WTC11 (cell line): Measurements from ENCODE around the gene CASP2. TPM values are rescaled to one million over a fixed set of nuclear protein-coding genes. Genes with fewer than 3 reads are reported as not detected.

Source experiments
- ATAC-seq: fragments of 200-7000 bp; cut with Tn5 transposase; 2 replicates; pipeline ENCODE4 v1.10.0; 2021; ENCODE audit warnings: mild to moderate bottlenecking, moderate library complexity
- CTCF ChIA-PET: fragments of 300-600 bp; sonication (Branson Sonifier 250); formaldehyde crosslinking; loops from one replicate; lab custom pipeline; 2021; ENCODE audit warnings: antibody characterized with exemption; lab: Charles Lee
- POLR2A ChIA-PET: fragments of 350-600 bp; sonication (Branson Sonifier 250); formaldehyde crosslinking; loops from one replicate; lab custom pipeline; 2021; ENCODE audit warnings: antibody characterized with exemption; lab: Charles Lee
- DNase-seq: peaks from one replicate; pipeline ENCODE4 v3.0.0; 2021; ENCODE audit warnings: low spot score
- H3K27ac Mint-ChIP-seq: 2 replicates; pipeline ENCODE4 v1.8.0; 2021; ENCODE audit warnings: mixed read lengths
- H3K27me3 Mint-ChIP-seq: 2 replicates; pipeline ENCODE4 v1.8.0; 2021; ENCODE audit warnings: low read depth, mild to moderate bottlenecking, moderate library complexity, mixed read lengths
- H3K36me3 Mint-ChIP-seq: 2 replicates; pipeline ENCODE4 v1.8.0; 2021; ENCODE audit warnings: mixed read lengths
- H3K4me1 Mint-ChIP-seq: 2 replicates; pipeline ENCODE4 v1.8.0; 2022; ENCODE audit warnings: mixed read lengths
- H3K4me3 Mint-ChIP-seq: 2 replicates; pipeline ENCODE4 v1.8.0; 2021; ENCODE audit warnings: mild to moderate bottlenecking, moderate library complexity, mixed read lengths
- H3K9me3 Mint-ChIP-seq: 2 replicates; pipeline ENCODE4 v1.8.0; 2021; ENCODE audit warnings: mixed read lengths
- ATF2 ChIP-seq: sonication (generic); formaldehyde crosslinking; IDR thresholded peaks from 2 replicates; pipeline ENCODE4 v1.8.1; 2022; ENCODE audit warnings: low read depth, missing genetic modification reagents, borderline replicate concordance
- ATF3 ChIP-seq: sonication (generic); formaldehyde crosslinking; conservative IDR thresholded peaks from 2 replicates; pipeline ENCODE4 v1.8.1; 2022; ENCODE audit warnings: mild to moderate bottlenecking, missing genetic modification reagents
- ATF6 ChIP-seq: sonication (generic); formaldehyde crosslinking; IDR thresholded peaks from 2 replicates; pipeline ENCODE4 v1.8.1; 2023; ENCODE audit warnings: mild to moderate bottlenecking, missing genetic modification reagents
- CREM ChIP-seq: sonication (generic); formaldehyde crosslinking; IDR thresholded peaks from 2 replicates; pipeline ENCODE4 v1.8.1; 2022; ENCODE audit warnings: mild to moderate bottlenecking, missing genetic modification reagents, moderate library complexity
- E2F4 ChIP-seq: sonication (generic); formaldehyde crosslinking; IDR thresholded peaks from 2 replicates; pipeline ENCODE4 v1.8.1; 2022; ENCODE audit warnings: low read depth, mild to moderate bottlenecking, moderate library complexity, missing genetic modification reagents, borderline replicate concordance
- EMX1 ChIP-seq: fragments of 250-450 bp; sonication (Bioruptor Pico); IDR thresholded peaks from 2 replicates; pipeline ENCODE4 v1.8.0; 2021; ENCODE audit warnings: mild to moderate bottlenecking
- ESRRA ChIP-seq: sonication (generic); formaldehyde crosslinking; IDR thresholded peaks from 2 replicates; pipeline ENCODE4 v1.8.1; 2022; ENCODE audit warnings: mild to moderate bottlenecking, missing genetic modification reagents, borderline replicate concordance
- FOXP1 ChIP-seq: sonication (generic); formaldehyde crosslinking; IDR thresholded peaks from 2 replicates; pipeline ENCODE4 v1.8.0; 2022; ENCODE audit warnings: missing genetic modification reagents, mild to moderate bottlenecking, moderate library complexity, borderline replicate concordance
- JAZF1 ChIP-seq: fragments of 250-450 bp; sonication (Bioruptor Pico); IDR thresholded peaks from 2 replicates; pipeline ENCODE4 v1.9.0; 2021; ENCODE audit warnings: moderate library complexity, mild to moderate bottlenecking, inconsistent platforms
- KAT7 ChIP-seq: sonication (generic); formaldehyde crosslinking; IDR thresholded peaks from 2 replicates; pipeline ENCODE4 v1.8.1; 2023; ENCODE audit warnings: missing genetic modification reagents, mild to moderate bottlenecking, borderline replicate concordance
- NR2C2 ChIP-seq: sonication (generic); formaldehyde crosslinking; IDR thresholded peaks from 2 replicates; pipeline ENCODE4 v1.8.0; 2022; ENCODE audit warnings: mild to moderate bottlenecking, missing genetic modification reagents
- NR3C1 ChIP-seq: sonication (generic); formaldehyde crosslinking; conservative IDR thresholded peaks from 2 replicates; pipeline ENCODE4 v1.8.1; 2023; ENCODE audit warnings: low read depth, mild to moderate bottlenecking, missing genetic modification reagents
- SP1 ChIP-seq: sonication (generic); formaldehyde crosslinking; conservative IDR thresholded peaks from 2 replicates; pipeline ENCODE4 v1.8.1; 2022; ENCODE audit warnings: missing genetic modification reagents
- TCF7 ChIP-seq: sonication (generic); formaldehyde crosslinking; IDR thresholded peaks from 2 replicates; pipeline ENCODE4 v1.8.0; 2022; ENCODE audit warnings: mild to moderate bottlenecking, low read depth, missing genetic modification reagents, moderate library complexity
- TEAD4 ChIP-seq: sonication (generic); formaldehyde crosslinking; IDR thresholded peaks from 2 replicates; pipeline ENCODE4 v1.8.0; 2022; ENCODE audit warnings: mild to moderate bottlenecking, missing genetic modification reagents
- ZNF232 ChIP-seq: sonication (generic); formaldehyde crosslinking; IDR thresholded peaks from 2 replicates; pipeline ENCODE4 v1.8.0; 2022; ENCODE audit warnings: mild to moderate bottlenecking, missing genetic modification reagents
- ZNF281 ChIP-seq: sonication (generic); formaldehyde crosslinking; IDR thresholded peaks from 2 replicates; pipeline ENCODE4 v1.8.0; 2023; ENCODE audit warnings: mild to moderate bottlenecking, missing genetic modification reagents
- ZNF396 ChIP-seq: fragments of 250-450 bp; sonication (Bioruptor Pico); IDR thresholded peaks from 2 replicates; pipeline ENCODE4 v1.8.0; 2021; ENCODE audit warnings: mild to moderate bottlenecking, moderate library complexity, borderline replicate concordance
- ZNF671 ChIP-seq: fragments of 250-450 bp; sonication (Bioruptor Pico); IDR thresholded peaks from 2 replicates; pipeline ENCODE4 v1.8.0; 2021; ENCODE audit warnings: mild to moderate bottlenecking
- total RNA-seq: library from RNA; stranded (reverse); gene quantifications from 3 replicates; pipeline ENCODE4 v1.2.3, GENCODE V29; 2021
- TF ChIP-seq, protein P1 (sequence below): sonication (generic); formaldehyde crosslinking; IDR thresholded peaks from 2 replicates; pipeline ENCODE4 v1.8.1; 2022; ENCODE audit warnings: missing genetic modification reagents, borderline replicate concordance
- TF ChIP-seq, protein P2 (sequence below): fragments of 250-450 bp; sonication (Bioruptor Pico); IDR thresholded peaks from 2 replicates; pipeline ENCODE4 v1.8.0; 2021; ENCODE audit warnings: mild to moderate bottlenecking
- TF ChIP-seq, protein P3 (sequence below): sonication (generic); formaldehyde crosslinking; IDR thresholded peaks from 2 replicates; pipeline ENCODE4 v1.8.1; 2022; ENCODE audit warnings: mild to moderate bottlenecking, missing genetic modification reagents, moderate library complexity, borderline replicate concordance
- TF ChIP-seq, protein P4 (sequence below): sonication (generic); formaldehyde crosslinking; IDR thresholded peaks from 2 replicates; pipeline ENCODE4 v1.8.0; 2022; ENCODE audit warnings: mild to moderate bottlenecking, missing genetic modification reagents

The CASP2 gene
- total RNA-seq, 1 experiment from 2014 or later = 35.4 TPM

- Mint-ChIP-seq H3K4me3 (no peak overlapping the region), H3K4me1 (peaks cover 22% of the 10 kb centered on the region), H3K36me3 (no peaks in the 10 kb centered on the region), H3K27ac (no peak overlapping the region), H3K9me3 (no peaks in the 10 kb centered on the region), H3K27me3 (peaks cover 18% of the 10 kb centered on the region)
- TF ChIP-seq ESRRA (CRISPR knock-in tag) = no peak
- no peak for TF ChIP-seq ATF3 (CRISPR knock-in tag)
- no peak for TF ChIP-seq TEAD4 (CRISPR knock-in tag)
- TF ChIP-seq CREM (CRISPR knock-in tag) = no peak
- TF ChIP-seq ZNF232 = no peak
- TF ChIP-seq, protein P1, sequence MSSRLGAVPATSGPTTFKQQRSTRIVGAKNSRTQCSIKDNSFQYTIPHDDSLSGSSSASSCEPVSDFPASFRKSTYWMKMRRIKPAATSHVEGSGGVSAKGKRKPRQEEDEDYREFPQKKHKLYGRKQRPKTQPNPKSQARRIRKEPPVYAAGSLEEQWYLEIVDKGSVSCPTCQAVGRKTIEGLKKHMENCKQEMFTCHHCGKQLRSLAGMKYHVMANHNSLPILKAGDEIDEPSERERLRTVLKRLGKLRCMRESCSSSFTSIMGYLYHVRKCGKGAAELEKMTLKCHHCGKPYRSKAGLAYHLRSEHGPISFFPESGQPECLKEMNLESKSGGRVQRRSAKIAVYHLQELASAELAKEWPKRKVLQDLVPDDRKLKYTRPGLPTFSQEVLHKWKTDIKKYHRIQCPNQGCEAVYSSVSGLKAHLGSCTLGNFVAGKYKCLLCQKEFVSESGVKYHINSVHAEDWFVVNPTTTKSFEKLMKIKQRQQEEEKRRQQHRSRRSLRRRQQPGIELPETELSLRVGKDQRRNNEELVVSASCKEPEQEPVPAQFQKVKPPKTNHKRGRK (CRISPR knock-in tag) = no peak
- no peak for TF ChIP-seq KAT7
- no peak for TF ChIP-seq ATF2 (CRISPR knock-in tag)
- TF ChIP-seq, protein P2, sequence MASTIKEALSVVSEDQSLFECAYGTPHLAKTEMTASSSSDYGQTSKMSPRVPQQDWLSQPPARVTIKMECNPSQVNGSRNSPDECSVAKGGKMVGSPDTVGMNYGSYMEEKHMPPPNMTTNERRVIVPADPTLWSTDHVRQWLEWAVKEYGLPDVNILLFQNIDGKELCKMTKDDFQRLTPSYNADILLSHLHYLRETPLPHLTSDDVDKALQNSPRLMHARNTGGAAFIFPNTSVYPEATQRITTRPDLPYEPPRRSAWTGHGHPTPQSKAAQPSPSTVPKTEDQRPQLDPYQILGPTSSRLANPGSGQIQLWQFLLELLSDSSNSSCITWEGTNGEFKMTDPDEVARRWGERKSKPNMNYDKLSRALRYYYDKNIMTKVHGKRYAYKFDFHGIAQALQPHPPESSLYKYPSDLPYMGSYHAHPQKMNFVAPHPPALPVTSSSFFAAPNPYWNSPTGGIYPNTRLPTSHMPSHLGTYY (CRISPR knock-in tag) = no peak
- no peak for TF ChIP-seq JAZF1 (CRISPR knock-in tag)
- TF ChIP-seq, protein P3, sequence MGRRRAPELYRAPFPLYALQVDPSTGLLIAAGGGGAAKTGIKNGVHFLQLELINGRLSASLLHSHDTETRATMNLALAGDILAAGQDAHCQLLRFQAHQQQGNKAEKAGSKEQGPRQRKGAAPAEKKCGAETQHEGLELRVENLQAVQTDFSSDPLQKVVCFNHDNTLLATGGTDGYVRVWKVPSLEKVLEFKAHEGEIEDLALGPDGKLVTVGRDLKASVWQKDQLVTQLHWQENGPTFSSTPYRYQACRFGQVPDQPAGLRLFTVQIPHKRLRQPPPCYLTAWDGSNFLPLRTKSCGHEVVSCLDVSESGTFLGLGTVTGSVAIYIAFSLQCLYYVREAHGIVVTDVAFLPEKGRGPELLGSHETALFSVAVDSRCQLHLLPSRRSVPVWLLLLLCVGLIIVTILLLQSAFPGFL (CRISPR knock-in tag) = no peak
- TF ChIP-seq FOXP1 = no peak
- no peak for TF ChIP-seq E2F4
- no peak for TF ChIP-seq ZNF671 (CRISPR knock-in tag)
- ATAC-seq (no peak), DNase-seq (no peak)
- CTCF ChIA-PET = interaction anchor here (1.1 to 1.5 kb wide), 4 partner anchors 19 to 469 kb away, joined by 3 to 4 read pairs (median 4); no protein-coding TSS in a partner anchor
- POLR2A ChIA-PET = no interaction called here
Measured at GRCh38 chr7:143280160-143280559, 8.0 kb upstream of the CASP2 start.

- POLR2A ChIA-PET = no interaction called here
- no peak overlapping the region for H3K27ac Mint-ChIP-seq
- CTCF ChIA-PET = interaction anchor here (1.3 to 1.5 kb wide), 2 partner anchors 19 to 469 kb away, joined by 3 to 4 read pairs; no protein-coding TSS in a partner anchor
- no peak overlapping the region for H3K4me3 Mint-ChIP-seq
- ATAC-seq (no peak), DNase-seq (no peak)
- no peaks in the 10 kb centered on the region; the same call in 1 of the 2 replicates for H3K36me3 Mint-ChIP-seq
- H3K4me1 Mint-ChIP-seq = peaks cover 26% of the 10 kb centered on the region
- no peaks in the 10 kb centered on the region for H3K9me3 Mint-ChIP-seq
- H3K27me3 Mint-ChIP-seq = peaks cover 22% of the 10 kb centered on the region
- TF ChIP-seq ATF6 = no peak
- no peak for TF ChIP-seq TCF7 (CRISPR knock-in tag)
- no peak for TF ChIP-seq SP1 (CRISPR knock-in tag)
- TF ChIP-seq ZNF396 (CRISPR knock-in tag) = no peak
- TF ChIP-seq, protein P4, sequence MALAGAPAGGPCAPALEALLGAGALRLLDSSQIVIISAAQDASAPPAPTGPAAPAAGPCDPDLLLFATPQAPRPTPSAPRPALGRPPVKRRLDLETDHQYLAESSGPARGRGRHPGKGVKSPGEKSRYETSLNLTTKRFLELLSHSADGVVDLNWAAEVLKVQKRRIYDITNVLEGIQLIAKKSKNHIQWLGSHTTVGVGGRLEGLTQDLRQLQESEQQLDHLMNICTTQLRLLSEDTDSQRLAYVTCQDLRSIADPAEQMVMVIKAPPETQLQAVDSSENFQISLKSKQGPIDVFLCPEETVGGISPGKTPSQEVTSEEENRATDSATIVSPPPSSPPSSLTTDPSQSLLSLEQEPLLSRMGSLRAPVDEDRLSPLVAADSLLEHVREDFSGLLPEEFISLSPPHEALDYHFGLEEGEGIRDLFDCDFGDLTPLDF = no peak
- TF ChIP-seq ZNF281 (CRISPR knock-in tag) = no peak
- no peak for TF ChIP-seq NR3C1
- no peak for TF ChIP-seq EMX1 (CRISPR knock-in tag)
- TF ChIP-seq ZNF671 (CRISPR knock-in tag) = no peak
- TF ChIP-seq NR2C2 (CRISPR knock-in tag) = no peak
Measured at GRCh38 chr7:143280566-143280965, 7.6 kb upstream of the CASP2 start.
